Measurements from ENCODE around the gene NDFIP1. TPM values are rescaled to one million over a fixed set of nuclear protein-coding genes. Genes with fewer than 3 reads are reported as not detected.

Gene NDFIP1
- polyA plus RNA-seq, 3 donors from 2014 or later = 34.7 to 46.7 (median 41.8) TPM

Other genes with a start within 250 kb of the NDFIP1 start
- 10 to 100 TPM; 19.0 to 26.7 (median 21.8) TPM for gene PCDH1, start 230.4 kb upstream of the NDFIP1 start, polyA plus RNA-seq
- 10 to 100 TPM; 38.2 to 47.1 (median 44.7) TPM for gene DELE1, start 184.9 kb upstream of the NDFIP1 start, polyA plus RNA-seq
- under 1 TPM in 2 of 3 donors, not detected in 1; 0.17 to 0.18 TPM for gene PCDH12, start 150.6 kb upstream of the NDFIP1 start, polyA plus RNA-seq
- gene RNF14, start 139.7 kb upstream of the NDFIP1 start, polyA plus RNA-seq = 10 to 100 TPM; 58.9 to 86.6 (median 70.9) TPM
- 10 to 100 TPM; 17.5 to 35.9 (median 28.4) TPM for gene GNPDA1, start 95.8 kb upstream of the NDFIP1 start, polyA plus RNA-seq
- gene SPRY4, start 216.2 kb downstream of the NDFIP1 start, polyA plus RNA-seq = not detected